Measurements from ENCODE around the gene MFN2. TPM values are rescaled to one million over a fixed set of nuclear protein-coding genes. Genes with fewer than 3 reads are reported as not detected.
A peak's percentile ranks its signal among the peaks of the same experiment; 100 is the strongest.

MFN2 gene
- total and polyA plus RNA-seq, 9 of the 15 experiments (the other 6 are each of a cell fraction or from before 2014, with no cell fraction given): 10.5 to 158 (median 87.1) TPM

DNA sequence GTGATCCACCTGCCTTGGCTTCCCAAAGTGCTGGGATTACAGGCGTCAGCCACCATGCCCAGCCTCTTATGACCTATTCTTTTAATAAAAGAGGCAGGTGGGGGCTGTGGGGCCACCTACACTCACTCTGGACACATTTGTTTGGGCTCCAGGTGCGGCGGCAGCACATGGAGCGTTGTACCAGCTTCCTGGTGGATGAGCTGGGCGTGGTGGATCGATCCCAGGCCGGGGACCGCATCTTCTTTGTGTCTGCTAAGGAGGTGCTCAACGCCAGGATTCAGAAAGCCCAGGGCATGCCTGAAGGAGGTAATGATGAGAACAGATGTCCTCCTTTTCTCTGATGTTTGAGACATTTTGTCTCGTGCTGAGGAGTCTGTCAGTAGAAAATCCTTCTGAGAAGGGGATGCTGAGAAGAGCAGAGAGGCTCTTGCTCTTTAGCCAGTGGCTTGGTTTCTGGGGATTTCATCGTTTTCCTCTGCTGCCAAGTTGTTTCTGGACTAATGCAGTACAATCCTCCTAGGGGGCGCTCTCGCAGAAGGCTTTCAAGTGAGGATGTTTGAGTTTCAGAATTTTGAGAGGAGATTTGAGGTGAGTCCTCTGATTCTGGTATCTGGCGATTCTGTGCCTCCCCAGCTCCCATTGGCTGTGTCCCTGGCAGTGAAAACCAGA, 21.1 kb downstream of the MFN2 start (continued):
- TF ChIP-seq ZNF124 (CRISPR knock-in tag; IDR thresholded peaks at IDR 0.05) (no peak), ZNF717 (CRISPR knock-in tag; IDR thresholded peaks at IDR 0.05) (no peak), COPS2 (conservative IDR thresholded peaks at IDR 0.05) (no peak), TRIM28 (IDR thresholded peaks at IDR 0.05) (no peak), MEIS2 (IDR thresholded peaks at IDR 0.05; ENCODE audit: partially characterized antibody) (no peak), RB1 (IDR thresholded peaks at IDR 0.05; ENCODE audit: low read depth) (0 out of 2 replicates have a peak, but pooled peaks have one; percentile 2), ZKSCAN3 (CRISPR knock-in tag; IDR thresholded peaks at IDR 0.05) (no peak), TEAD1 (CRISPR knock-in tag; IDR thresholded peaks at IDR 0.05) (0 out of 4 replicates have a peak, but pooled peaks of 1 of the 2 experiments have one; percentile 39), SRSF7 (optimal IDR thresholded peaks at IDR 0.05; ENCODE audit: low read depth, low read length) (no peak), ZNF384 (IDR thresholded peaks at IDR 0.05; ENCODE audit: low read depth, low read length) (peak; percentile 32; the same call in 1 of the 2 replicates), DMBX1 (CRISPR knock-in tag; IDR thresholded peaks at IDR 0.05; ENCODE audit: borderline replicate concordance) (peak; percentile 63; the same call in 1 of the 2 replicates), NRF1 (conservative IDR thresholded peaks at IDR 0.05 in 1 of 2, IDR thresholded peaks at IDR 0.05 in 1 of 2) (no peak), GABPB2 (CRISPR knock-in tag; conservative IDR thresholded peaks at IDR 0.05) (no peak), EP400 (IDR thresholded peaks at IDR 0.05) (peak; percentile 59), ZNF707 (CRISPR knock-in tag; conservative IDR thresholded peaks at IDR 0.05) (no peak), ZNF507 (tag; conservative IDR thresholded peaks at IDR 0.05) (no peak), TGIF2 (CRISPR knock-in tag; IDR thresholded peaks at IDR 0.05) (no peak), BHLHE40 (IDR thresholded peaks at IDR 0.05; ENCODE audit: low read length) (no peak), ZNF24 (IDR thresholded peaks at IDR 0.05) (no peak), PRMT5 (CRISPR knock-in tag; IDR thresholded peaks at IDR 0.05) (no peak), RBBP5 (IDR thresholded peaks at IDR 0.05; ENCODE audit: borderline replicate concordance, insufficient read depth, low read length, poor library complexity, severe bottlenecking) (no peak), GATAD2A (IDR thresholded peaks at IDR 0.05) (no peak)
- TF ChIP-seq, protein P1, sequence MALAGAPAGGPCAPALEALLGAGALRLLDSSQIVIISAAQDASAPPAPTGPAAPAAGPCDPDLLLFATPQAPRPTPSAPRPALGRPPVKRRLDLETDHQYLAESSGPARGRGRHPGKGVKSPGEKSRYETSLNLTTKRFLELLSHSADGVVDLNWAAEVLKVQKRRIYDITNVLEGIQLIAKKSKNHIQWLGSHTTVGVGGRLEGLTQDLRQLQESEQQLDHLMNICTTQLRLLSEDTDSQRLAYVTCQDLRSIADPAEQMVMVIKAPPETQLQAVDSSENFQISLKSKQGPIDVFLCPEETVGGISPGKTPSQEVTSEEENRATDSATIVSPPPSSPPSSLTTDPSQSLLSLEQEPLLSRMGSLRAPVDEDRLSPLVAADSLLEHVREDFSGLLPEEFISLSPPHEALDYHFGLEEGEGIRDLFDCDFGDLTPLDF (CRISPR knock-in tag; IDR thresholded peaks at IDR 0.05): no peak
- TF ChIP-seq, protein P2, sequence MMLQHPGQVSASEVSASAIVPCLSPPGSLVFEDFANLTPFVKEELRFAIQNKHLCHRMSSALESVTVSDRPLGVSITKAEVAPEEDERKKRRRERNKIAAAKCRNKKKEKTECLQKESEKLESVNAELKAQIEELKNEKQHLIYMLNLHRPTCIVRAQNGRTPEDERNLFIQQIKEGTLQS (IDR thresholded peaks at IDR 0.05): peak; percentile 28; the same call in 1 of the 2 replicates
- TF ChIP-seq, protein P2 (CRISPR knock-in tag; conservative IDR thresholded peaks at IDR 0.05): no peak
- TF ChIP-seq, protein P3, sequence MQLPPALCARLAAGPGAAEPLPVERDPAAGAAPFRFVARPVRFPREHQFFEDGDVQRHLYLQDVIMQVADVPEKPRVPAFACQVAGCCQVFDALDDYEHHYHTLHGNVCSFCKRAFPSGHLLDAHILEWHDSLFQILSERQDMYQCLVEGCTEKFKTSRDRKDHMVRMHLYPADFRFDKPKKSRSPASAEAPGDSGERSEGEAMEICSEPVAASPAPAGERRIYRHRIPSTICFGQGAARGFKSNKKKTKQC (CRISPR knock-in tag; IDR thresholded peaks at IDR 0.05): no peak
- TF ChIP-seq, protein P4, sequence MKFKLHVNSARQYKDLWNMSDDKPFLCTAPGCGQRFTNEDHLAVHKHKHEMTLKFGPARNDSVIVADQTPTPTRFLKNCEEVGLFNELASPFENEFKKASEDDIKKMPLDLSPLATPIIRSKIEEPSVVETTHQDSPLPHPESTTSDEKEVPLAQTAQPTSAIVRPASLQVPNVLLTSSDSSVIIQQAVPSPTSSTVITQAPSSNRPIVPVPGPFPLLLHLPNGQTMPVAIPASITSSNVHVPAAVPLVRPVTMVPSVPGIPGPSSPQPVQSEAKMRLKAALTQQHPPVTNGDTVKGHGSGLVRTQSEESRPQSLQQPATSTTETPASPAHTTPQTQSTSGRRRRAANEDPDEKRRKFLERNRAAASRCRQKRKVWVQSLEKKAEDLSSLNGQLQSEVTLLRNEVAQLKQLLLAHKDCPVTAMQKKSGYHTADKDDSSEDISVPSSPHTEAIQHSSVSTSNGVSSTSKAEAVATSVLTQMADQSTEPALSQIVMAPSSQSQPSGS (CRISPR knock-in tag; IDR thresholded peaks at IDR 0.05): no peak
